CD4-positive, alpha-beta T cell (primary cell): ENCODE data around the gene GPR107. TPM values are rescaled to one million over a fixed set of nuclear protein-coding genes. Genes with fewer than 3 reads are reported as not detected.

Experiments
- ATAC-seq: fragments of 200-7000 bp; cut with Tn5 transposase; one replicate; pipeline ENCODE4 v1.10.0; 2022; ENCODE audit warnings: mild to moderate bottlenecking; ENCODE audit not compliant: poor library complexity
- CTCF ChIA-PET: fragments of 350-600 bp; sonication (Branson Sonifier 250); formaldehyde crosslinking; loops from one replicate; lab custom pipeline; 2021; ENCODE audit warnings: antibody characterized with exemption, inconsistent platforms; lab: Charles Lee
- POLR2A ChIA-PET: fragments of 350-600 bp; sonication (Branson Sonifier 250); formaldehyde crosslinking; loops from one replicate; lab custom pipeline; 2021; ENCODE audit warnings: antibody characterized with exemption, inconsistent platforms; lab: Charles Lee
- DNase-seq, 14 experiments: peaks; one replicate each; pipeline ENCODE4 v3.0.0-alpha.2; 2013 to 2020; ENCODE audit warnings: mixed read lengths in 2 of 14
- H3K27ac ChIP-seq, 2 donors: one replicate each; pipeline versions ENCODE4 v1.5.1 to v1.7.0; 2013; ENCODE audit warnings: low read length in 2 of 2, low read depth in 1 of 2, mild to moderate bottlenecking in 1 of 2
- H3K27me3 ChIP-seq, 2 experiments: 1 replicate in 1 of 2; 2 replicates in 1 of 2; pipeline versions ENCODE4 v1.6.1 to v1.7.0; 2013; ENCODE audit warnings: low read length in 2 of 2, control low read depth in 1 of 2, mild to moderate bottlenecking in 1 of 2, moderate library complexity in 1 of 2; ENCODE audit not compliant: insufficient read depth in 2 of 2, control insufficient read depth in 1 of 2
- H3K36me3 ChIP-seq: one replicate; pipeline ENCODE4 v1.6.1; 2013; ENCODE audit warnings: low read length, control low read depth; ENCODE audit not compliant: insufficient read depth
- H3K4me1 ChIP-seq: one replicate; pipeline ENCODE4 v1.6.1; 2013; ENCODE audit warnings: low read length, control low read depth; ENCODE audit not compliant: insufficient read depth
- H3K4me3 ChIP-seq: one replicate; pipeline ENCODE4 v1.5.1; 2013; ENCODE audit warnings: mild to moderate bottlenecking, low read length, moderate library complexity
- H3K9me3 ChIP-seq, 2 experiments: 1 replicate in 1 of 2; 2 replicates in 1 of 2; pipeline versions ENCODE4 v1.6.1 to v1.7.0; 2013; ENCODE audit warnings: low read length in 2 of 2, mild to moderate bottlenecking in 2 of 2, control low read depth in 1 of 2, moderate library complexity in 1 of 2; ENCODE audit not compliant: control insufficient read depth in 1 of 2, insufficient read depth in 1 of 2
- H3K27ac Mint-ChIP-seq: one replicate; pipeline ENCODE4 v1.8.0; 2020; ENCODE audit warnings: mixed read lengths
- H3K27me3 Mint-ChIP-seq: one replicate; pipeline ENCODE4 v1.8.0; 2021; ENCODE audit warnings: mixed read lengths
- H3K36me3 Mint-ChIP-seq: one replicate; pipeline ENCODE4 v1.8.0; 2021; ENCODE audit warnings: low read depth, mixed read lengths
- H3K4me1 Mint-ChIP-seq: one replicate; pipeline ENCODE4 v1.8.0; 2021; ENCODE audit warnings: low read depth, mixed read lengths
- H3K4me3 Mint-ChIP-seq: one replicate; pipeline ENCODE4 v1.8.0; 2020; ENCODE audit warnings: mild to moderate bottlenecking, mixed read lengths
- H3K9me3 Mint-ChIP-seq: one replicate; pipeline ENCODE4 v1.8.0; 2020; ENCODE audit warnings: mixed read lengths
- CTCF ChIP-seq: fragments of 200-600 bp; IDR thresholded peaks from one replicate; pipeline ENCODE4 v1.8.0; 2022; ENCODE audit warnings: antibody characterized with exemption, mild to moderate bottlenecking
- intact Hi-C, 2 experiments: fragments of 100-400 bp; cut with DNase I in 1 of 2; cut with micrococcal nuclease in 1 of 2; formaldehyde crosslinking; loops; one replicate each; pipeline versions ENCODE4 v1.15.1 to v1.9.0; 2023 to 2025; cut with DNase I, micrococcal nuclease
- total RNA-seq, 174 experiments: library from RNA in 2 of 174; stranded (reverse) in 2 of 174; gene quantifications; one replicate each; pipeline ENCODE4 v1.2.3 and lab custom pipeline; 2021 to 2026

GPR107 gene
- total RNA-seq, 2 experiments from 2014 or later = 18.9 to 19.2 TPM

GRCh38 chr9:130107955-130108354 lies 54.2 kb downstream of the GPR107 start:
- intact Hi-C loops = loop anchor here (1.0 to 5.0 kb wide), 3 partner anchors 20 to 234 kb away; no protein-coding TSS in a partner anchor
- Histone ChIP-seq H3K4me1 (peaks cover 10% of the 10 kb centered on the region), H3K9me3 (no peaks in the 10 kb centered on the region), H3K36me3 (peaks cover 68% of the 10 kb centered on the region), H3K4me3 (no peak overlapping the region), H3K27ac (no peak overlapping the region), H3K27me3 (no peaks in the 10 kb centered on the region)
- no peak overlapping the region for H3K4me3 Mint-ChIP-seq
- peak overlapping the region; percentile 7 for H3K27ac Mint-ChIP-seq
- no peak for TF ChIP-seq CTCF
- ATAC-seq = no peak
- peaks cover 19% of the 10 kb centered on the region for H3K4me1 Mint-ChIP-seq
- POLR2A ChIA-PET = interaction anchor here (1.0 kb wide), 1 partner anchor 20 kb away, joined by 6 read pairs; no protein-coding TSS in a partner anchor
- H3K9me3 Mint-ChIP-seq = no peaks in the 10 kb centered on the region
- no peaks in the 10 kb centered on the region for H3K27me3 Mint-ChIP-seq
- CTCF ChIA-PET = interaction anchor here (0.8 to 3.7 kb wide), 8 partner anchors 8 to 222 kb away, joined by 3 to 52 read pairs (median 4); no protein-coding TSS in a partner anchor
- H3K36me3 Mint-ChIP-seq = peaks cover 75% of the 10 kb centered on the region
- peak in 1 of 14 experiments; percentile 13 for DNase-seq

- H3K9me3 Mint-ChIP-seq = no peaks in the 10 kb centered on the region
- ChIA-PET POLR2A (no interaction called here), CTCF (interaction anchor here (2.1 kb wide), 1 partner anchor 126 kb away, joined by 5 read pairs; no protein-coding TSS in a partner anchor)
- intact Hi-C loops = loop anchor here in 1 of 2 experiments (2.0 kb wide), 1 partner anchor 19 kb away; no protein-coding TSS in a partner anchor
- no peak overlapping the region for H3K4me3 Mint-ChIP-seq
- no peak overlapping the region for H3K4me3 ChIP-seq
- no peaks in the 10 kb centered on the region for H3K27me3 Mint-ChIP-seq
- peaks cover 23% of the 10 kb centered on the region for H3K4me1 Mint-ChIP-seq
- H3K9me3 ChIP-seq = no peaks in the 10 kb centered on the region
- no peak for TF ChIP-seq CTCF
- ATAC-seq (peak; percentile 45), DNase-seq (peak in 4 of 14 experiments; percentile 19 to 47 (median 36))
- H3K27me3 ChIP-seq = no peaks in the 10 kb centered on the region
- H3K4me1 ChIP-seq = peaks cover 10% of the 10 kb centered on the region
- no peak overlapping the region for H3K27ac Mint-ChIP-seq
- H3K27ac ChIP-seq = no peak overlapping the region
- H3K36me3 ChIP-seq = peaks cover 52% of the 10 kb centered on the region
- peaks cover 70% of the 10 kb centered on the region for H3K36me3 Mint-ChIP-seq
Measured at GRCh38 chr9:130110166-130110565, 56.5 kb downstream of the GPR107 start.

- H3K4me1 Mint-ChIP-seq = peaks cover 23% of the 10 kb centered on the region
- CTCF ChIA-PET = interaction anchor here (2.1 kb wide), 1 partner anchor 126 kb away, joined by 5 read pairs; no protein-coding TSS in a partner anchor
- peaks cover 10% of the 10 kb centered on the region for H3K4me1 ChIP-seq
Measured at GRCh38 chr9:130110596-130111021, 56.9 kb downstream of the GPR107 start.

More at GRCh38 chr9:130110596-130111021, 56.9 kb downstream of the GPR107 start:
- H3K27me3 ChIP-seq = no peaks in the 10 kb centered on the region
- no peak overlapping the region for H3K27ac ChIP-seq
- intact Hi-C loops = loop anchor here in 1 of 2 experiments (2.0 kb wide), 1 partner anchor 18 kb away; no protein-coding TSS in a partner anchor
- no peak overlapping the region for H3K27ac Mint-ChIP-seq
- no peak for TF ChIP-seq CTCF
- H3K9me3 Mint-ChIP-seq = no peaks in the 10 kb centered on the region
- ATAC-seq = no peak
- no peaks in the 10 kb centered on the region for H3K27me3 Mint-ChIP-seq
- no peaks in the 10 kb centered on the region for H3K9me3 ChIP-seq
- DNase-seq = no peak
- peaks cover 52% of the 10 kb centered on the region for H3K36me3 ChIP-seq
- POLR2A ChIA-PET = no interaction called here
- H3K36me3 Mint-ChIP-seq = peaks cover 68% of the 10 kb centered on the region
- no peak overlapping the region for H3K4me3 Mint-ChIP-seq
- H3K4me3 ChIP-seq = no peak overlapping the region
